Kidney tubule cell (primary cell): ENCODE results near the gene C9.
"Not testable (repeated sequence)": the region's sequence is repeated elsewhere in the genome, so short reads cannot be mapped to it uniquely, and the experiment has no call there.

ENCODE experiments used
- DNase-seq: peaks from one replicate; pipeline ENCODE4 v3.0.0-alpha.2; 2018; ENCODE audit warnings: low spot score

C9 gene

DNA sequence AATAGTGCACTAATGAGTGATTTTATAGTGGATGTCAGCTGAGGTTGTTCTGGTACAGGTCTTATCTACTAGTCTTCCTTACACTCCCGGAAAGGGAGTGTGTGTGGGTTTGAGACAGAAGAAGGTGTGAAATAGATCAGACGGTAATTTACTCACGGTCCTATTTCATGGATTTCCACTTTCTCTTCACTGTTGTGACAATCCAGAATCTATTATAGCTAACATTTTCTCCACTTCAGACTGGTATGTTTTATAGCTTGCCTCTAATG, 7.0 kb upstream of the C9 start:
- DNase-seq, result no peak

DNA sequence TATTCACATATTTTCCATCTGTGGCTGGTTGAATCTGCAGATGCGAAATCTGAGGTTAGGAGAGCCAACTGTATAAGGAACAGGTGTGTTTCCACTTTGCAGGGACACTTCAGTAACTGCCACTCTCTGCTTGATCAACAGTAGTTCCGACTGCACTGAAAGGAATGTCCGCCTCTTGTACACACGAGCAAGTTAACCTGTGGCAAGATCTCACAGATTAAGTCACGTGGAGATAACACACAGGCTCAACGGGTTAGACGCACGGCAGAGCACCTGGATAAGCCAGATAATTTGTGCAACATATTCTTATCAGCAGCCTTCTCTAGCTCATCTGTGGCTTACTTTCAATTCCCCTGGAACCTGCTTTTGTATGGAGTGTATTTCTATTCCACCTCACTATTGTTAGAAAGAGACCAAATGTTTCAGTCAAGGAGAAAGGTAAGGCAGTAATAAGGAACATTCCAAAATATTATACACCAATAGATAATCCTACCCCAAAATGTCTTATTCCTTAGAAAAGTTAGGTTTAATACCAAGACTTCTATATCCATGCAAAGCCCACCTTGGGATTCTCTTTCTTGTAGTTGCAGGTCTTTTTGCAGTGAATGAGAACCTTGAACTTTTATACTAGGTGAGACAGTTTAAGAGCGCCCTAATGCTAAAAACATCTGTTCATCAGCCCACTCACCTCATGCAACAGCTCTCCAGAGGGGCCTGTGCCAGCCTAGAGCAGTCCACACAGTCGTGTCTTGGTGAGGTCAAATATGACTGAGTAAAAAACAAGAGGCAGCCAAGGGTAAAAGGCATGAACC, 6.5 kb upstream of the C9 start:
- DNase-seq, result peak; percentile 31

GRCh38 chr5:39369123-39369815, 5.0 kb upstream of the C9 start:
- no peak for DNase-seq

GRCh38 chr5:39368116-39368515, 3.8 kb upstream of the C9 start:
- DNase-seq, result no peak

- no peak for DNase-seq
These were observed 3.4 kb upstream of the C9 start for GRCh38 chr5:39367711-39368110.

DNA sequence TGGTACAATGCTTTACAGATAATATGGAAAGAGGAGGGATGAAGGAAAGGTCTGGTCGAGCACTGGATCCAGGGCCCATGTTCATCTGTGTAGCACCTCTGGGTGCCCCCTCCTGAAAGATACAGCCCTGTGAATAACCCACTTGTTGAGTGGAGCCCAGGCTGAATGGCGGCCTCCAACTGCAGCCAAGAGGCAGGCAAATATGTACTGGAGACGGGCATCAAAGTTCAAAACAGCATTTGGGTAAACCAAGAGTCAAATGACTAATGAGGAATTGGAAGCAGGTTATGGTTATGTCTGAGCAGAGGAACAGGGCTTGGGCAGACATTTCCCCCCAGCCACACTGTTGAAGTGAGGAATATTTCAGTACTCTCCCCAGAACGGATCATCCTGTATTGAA, 1.1 kb downstream of the C9 start:
- DNase-seq, result no peak

DNA sequence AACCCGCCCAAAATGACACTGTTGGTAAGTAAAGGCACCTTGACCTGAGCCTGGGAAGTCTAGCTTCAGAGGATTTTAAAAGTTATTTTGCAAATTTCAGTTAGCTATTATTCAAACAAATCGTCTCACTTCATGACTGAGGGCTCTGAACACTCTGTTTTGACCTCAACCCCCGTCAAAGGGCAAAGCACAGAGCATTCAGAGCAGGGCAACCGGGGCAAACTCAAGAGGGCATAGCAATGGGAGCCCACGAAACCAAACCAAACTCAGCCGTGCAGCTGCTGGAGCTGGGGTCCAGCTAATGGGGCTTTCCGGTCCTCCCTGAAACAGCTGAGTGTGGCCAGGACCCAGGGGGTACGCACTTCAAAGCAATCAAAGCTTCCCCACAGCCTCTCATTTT, 1.6 kb downstream of the C9 start:
- DNase-seq, result no peak

GRCh38 chr5:39361306-39361705, 3.0 kb downstream of the C9 start:
- no peak for DNase-seq

DNA sequence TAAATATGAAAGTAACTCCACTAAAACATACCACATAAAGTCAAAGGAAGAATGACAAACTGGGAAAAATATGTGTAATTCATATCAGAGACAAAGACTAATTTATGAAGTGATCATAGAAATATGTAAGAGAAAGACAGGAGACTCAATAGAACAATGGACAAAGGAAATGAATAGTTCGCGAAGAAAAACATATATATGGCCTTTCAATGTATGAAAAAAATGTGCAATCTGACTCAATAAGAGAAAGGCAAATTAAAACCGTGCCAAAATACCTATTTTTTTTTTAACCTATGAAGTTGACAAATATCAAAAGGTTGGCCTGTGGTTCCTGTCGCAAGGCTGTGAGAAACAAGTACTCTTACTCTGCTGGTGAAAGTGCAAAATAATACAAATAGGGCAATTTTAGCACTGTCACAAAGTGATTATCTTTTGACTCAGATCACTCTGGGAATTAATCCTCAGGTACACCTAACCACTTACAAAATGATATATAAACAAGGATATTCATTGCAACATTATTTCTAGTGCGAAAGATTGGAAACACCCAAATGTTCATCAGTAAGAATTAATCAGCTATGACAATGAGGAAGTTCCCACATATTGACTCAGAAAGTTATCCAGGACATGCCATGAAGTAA, 3.7 kb downstream of the C9 start:
- no peak for DNase-seq

- no peak for DNase-seq
These were observed 8.0 kb downstream of the C9 start for GRCh38 chr5:39356263-39356662.

GRCh38 chr5:39355324-39355723, 9.0 kb downstream of the C9 start:
- no peak for DNase-seq

DNA sequence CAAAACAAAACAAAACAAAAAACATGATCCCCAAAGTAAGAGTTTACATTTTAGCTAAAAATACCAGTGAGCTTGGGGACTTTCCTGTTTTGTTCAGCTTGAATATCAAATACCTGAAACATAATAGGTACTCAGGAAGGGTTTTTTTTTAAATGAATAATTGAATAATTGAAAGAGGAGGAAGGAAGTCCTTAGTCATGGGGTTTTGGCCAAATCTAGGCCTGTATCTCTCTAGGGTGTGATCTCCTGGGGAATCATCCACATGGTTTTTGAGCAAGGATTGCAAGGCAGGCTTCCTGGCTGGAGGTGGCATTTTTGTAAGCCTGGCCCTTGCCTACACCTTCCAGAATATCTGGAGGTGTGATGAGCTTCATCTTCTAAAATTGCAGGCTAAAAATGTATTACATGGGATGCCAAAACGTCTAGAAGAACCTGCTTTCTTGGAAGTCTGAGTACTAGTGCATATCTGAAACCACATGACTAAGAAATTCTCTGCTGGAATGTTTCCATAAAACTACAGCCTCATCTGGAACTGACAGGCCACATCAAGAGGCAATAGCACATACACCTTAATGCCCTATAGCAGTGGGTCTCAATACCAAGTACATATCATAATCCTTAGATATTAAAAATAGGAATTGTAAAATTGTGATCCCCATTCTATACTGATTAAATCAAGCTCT, 10.4 kb downstream of the C9 start:
- DNase-seq, result no peak

GRCh38 chr5:39352951-39353350, 11.3 kb downstream of the C9 start:
- no peak for DNase-seq

- DNase-seq, result no peak
These were observed 12.1 kb downstream of the C9 start for GRCh38 chr5:39352170-39352569.

DNA sequence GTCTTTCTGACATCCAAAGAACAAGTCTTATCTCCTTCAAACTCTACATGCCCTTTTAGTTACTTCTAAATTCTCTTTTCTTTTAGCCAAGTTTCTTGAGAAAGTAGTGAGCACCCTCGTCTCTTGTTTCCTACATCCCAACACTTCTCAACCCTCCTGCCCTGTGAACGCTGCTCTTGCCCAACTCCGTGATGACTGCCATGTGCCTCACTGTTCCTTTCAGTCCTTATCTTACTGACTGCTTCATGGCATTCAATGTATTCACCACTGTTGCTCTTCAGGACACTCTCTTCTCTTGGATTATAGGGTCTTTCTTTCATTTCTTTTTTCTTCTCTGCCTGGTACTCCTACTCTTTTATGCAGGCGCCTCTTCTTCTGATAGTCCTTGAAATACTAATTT, 14.8 kb downstream of the C9 start:
- no peak for DNase-seq

DNA sequence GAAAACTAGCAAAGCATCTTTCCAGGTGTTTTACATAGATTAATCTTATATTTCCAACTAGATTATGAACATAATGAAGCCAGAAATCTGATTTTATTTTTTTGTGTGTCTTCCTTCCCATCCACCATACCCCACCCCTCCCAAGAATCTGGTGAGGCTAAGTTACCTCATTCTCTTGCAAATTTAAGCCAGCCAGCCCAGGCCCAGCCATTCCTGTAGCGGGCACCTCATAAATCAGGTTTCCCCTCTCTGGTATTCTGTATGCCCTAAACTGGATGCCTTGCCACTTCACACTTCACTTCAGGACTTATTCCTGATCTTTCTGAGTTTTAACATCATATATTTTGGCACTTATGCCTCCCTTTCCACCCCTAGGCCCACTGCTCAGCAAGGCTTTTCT, 21.8 kb downstream of the C9 start:
- DNase-seq, result no peak

DNA sequence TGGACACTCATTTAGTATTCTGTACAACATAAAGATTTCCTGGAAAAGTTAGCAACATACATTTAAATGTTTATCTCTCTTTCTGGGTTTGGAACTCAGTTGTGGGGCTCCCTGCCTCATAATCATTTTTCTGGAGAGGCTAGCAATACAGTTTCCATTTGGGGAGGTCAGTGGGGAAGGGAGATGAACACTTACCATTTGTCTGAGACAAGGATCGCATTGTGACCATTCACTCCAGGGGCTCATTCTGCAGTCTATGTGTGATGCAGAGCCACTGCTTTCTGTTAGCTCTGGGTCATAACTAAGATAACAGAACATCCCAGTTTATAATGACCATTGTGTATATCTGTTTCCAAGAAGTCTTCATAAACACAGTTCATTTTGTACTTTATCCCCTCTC, 22.4 kb downstream of the C9 start:
- no peak for DNase-seq

GRCh38 chr5:39340506-39340905, 23.8 kb downstream of the C9 start:
- no peak for DNase-seq

GRCh38 chr5:39337252-39337915, 26.9 kb downstream of the C9 start:
- no peak for DNase-seq

DNA sequence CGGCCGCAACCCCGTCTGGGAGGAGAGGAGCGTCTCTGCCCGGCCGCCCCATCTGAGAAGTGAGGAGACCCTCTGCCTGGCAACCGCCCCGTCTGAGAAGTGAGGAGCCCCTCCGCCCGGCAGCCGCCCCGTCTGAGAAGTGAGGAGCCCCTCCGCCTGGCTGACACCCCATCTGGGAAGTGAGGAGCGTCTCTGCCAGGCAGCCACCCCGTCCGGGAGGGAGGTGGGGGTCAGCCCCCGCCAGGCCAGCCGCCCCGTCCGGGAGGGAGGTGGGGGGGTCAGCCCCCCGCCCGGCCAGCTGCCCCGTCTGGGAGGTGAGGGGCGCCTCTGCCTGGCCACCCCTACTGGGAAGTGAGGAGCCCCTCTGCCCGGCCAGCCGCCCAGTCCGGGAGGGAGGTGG, 30.0 kb downstream of the C9 start:
- DNase-seq, result not testable (repeated sequence)

DNA sequence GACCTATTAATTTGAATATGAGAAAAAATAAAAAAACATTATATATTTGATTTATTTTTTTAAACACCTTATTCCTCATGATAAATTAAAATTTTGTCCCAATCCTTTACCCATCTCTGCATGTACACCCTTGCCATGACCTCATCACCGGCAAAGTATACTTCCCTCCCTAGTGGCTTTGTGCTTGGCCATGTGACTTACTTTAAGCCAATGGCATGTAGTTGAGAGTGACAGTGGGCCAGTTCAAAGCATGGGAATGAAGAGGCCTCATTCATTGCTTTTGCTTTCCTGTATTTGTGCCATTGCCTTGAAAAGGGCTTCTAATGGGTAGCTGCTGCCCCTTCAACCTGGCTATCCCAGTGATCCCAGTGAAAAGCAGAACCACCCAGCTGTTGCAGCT, 31.2 kb downstream of the C9 start:
- no peak for DNase-seq

- no peak for DNase-seq
These were observed 32.4 kb downstream of the C9 start for GRCh38 chr5:39331861-39332381.
